CD14-positive monocyte (primary cell): Measurements from ENCODE around the gene ETS1. TPM values are rescaled to one million over a fixed set of nuclear protein-coding genes. Genes with fewer than 3 reads are reported as not detected.
A peak's percentile ranks its signal among the peaks of the same experiment; 100 is the strongest.

Experiments used
- DNase-seq, 3 donors: peaks; one replicate each; pipeline ENCODE4 v3.0.0-alpha.2; 2011 to 2022
- H2AFZ ChIP-seq: 2 replicates; pipeline ENCODE4 v1.6.0; 2012; ENCODE audit warnings: mild to moderate bottlenecking, low read depth, low read length, inconsistent platforms; ENCODE audit not compliant: insufficient read depth, poor library complexity, severe bottlenecking
- H3K27ac ChIP-seq, 2 donors: 1 replicate in 1 of 2; 2 replicates in 1 of 2; pipeline ENCODE4 v1.5.1; 2012 to 2013; ENCODE audit warnings: low read length in 2 of 2, control low read depth in 1 of 2, inconsistent platforms in 1 of 2, low read depth in 1 of 2, mild to moderate bottlenecking in 1 of 2
- H3K27me3 ChIP-seq, 2 donors: one replicate each; pipeline versions ENCODE4 v1.6.0 to v1.6.1; 2011 to 2013; ENCODE audit warnings: low read length in 2 of 2; ENCODE audit not compliant: control insufficient read depth in 2 of 2, insufficient read depth in 2 of 2
- H3K36me3 ChIP-seq, 2 donors: replicated peaks in 1 of 2; 1 replicate in 1 of 2; 2 replicates in 1 of 2; pipeline versions ENCODE4 v1.5.1 to v1.6.1; 2012 to 2013; ENCODE audit warnings: low read length in 2 of 2, control low read depth in 1 of 2, inconsistent platforms in 1 of 2, mild to moderate bottlenecking in 1 of 2; ENCODE audit not compliant: insufficient read depth in 2 of 2, control insufficient read depth in 1 of 2
- H3K4me1 ChIP-seq, 2 donors: 1 replicate in 1 of 2; 2 replicates in 1 of 2; pipeline versions ENCODE4 v1.5.1 to v1.6.1; 2012 to 2013; ENCODE audit warnings: low read length in 2 of 2, control low read depth in 1 of 2, inconsistent platforms in 1 of 2, mild to moderate bottlenecking in 1 of 2, moderate library complexity in 1 of 2; ENCODE audit not compliant: insufficient read depth in 2 of 2, control insufficient read depth in 1 of 2
- H3K4me2 ChIP-seq: replicated peaks from 2 replicates; pipeline ENCODE3; 2012; ENCODE audit warnings: low read length, moderate library complexity, mild to moderate bottlenecking; ENCODE audit not compliant: poor library complexity, severe bottlenecking; ENCODE audit errors: extremely low read depth
- H3K4me3 ChIP-seq, 3 experiments: fragments of 200-600 bp in 1 of 3; sonication (generic) in 1 of 3; replicated peaks in 1 of 3; 1 replicate in 2 of 3; 2 replicates in 1 of 3; pipeline ENCODE4 v1.5.1; 2011 to 2013; ENCODE audit warnings: low read length in 3 of 3, mild to moderate bottlenecking in 3 of 3, control low read depth in 2 of 3, low read depth in 2 of 3, inconsistent platforms in 1 of 3, moderate library complexity in 1 of 3
- H3K79me2 ChIP-seq: 2 replicates; pipeline ENCODE4 v1.6.0; 2012; ENCODE audit warnings: mild to moderate bottlenecking, control low read depth, inconsistent platforms, low read length, moderate library complexity; ENCODE audit not compliant: insufficient read depth
- H3K9ac ChIP-seq: 2 replicates; pipeline ENCODE4 v1.6.0; 2017; ENCODE audit warnings: low read length, mild to moderate bottlenecking; ENCODE audit not compliant: insufficient read depth, poor library complexity, severe bottlenecking
- H3K9me3 ChIP-seq, 2 donors: replicated peaks in 1 of 2; 1 replicate in 1 of 2; 2 replicates in 1 of 2; pipeline versions ENCODE4 v1.5.1 to v1.6.1; 2012 to 2013; ENCODE audit warnings: low read length in 2 of 2, control low read depth in 1 of 2; ENCODE audit not compliant: control insufficient read depth in 1 of 2, insufficient read depth in 1 of 2
- H4K20me1 ChIP-seq: 2 replicates; pipeline ENCODE4 v1.6.0; 2012; ENCODE audit warnings: mild to moderate bottlenecking, low read length, control low read depth, moderate library complexity; ENCODE audit not compliant: insufficient read depth
- H3K27ac Mint-ChIP-seq, 7 donors: one replicate each; pipeline ENCODE4 v1.8.0; 2020; ENCODE audit warnings: mild to moderate bottlenecking in 7 of 7, mixed read lengths in 7 of 7, moderate library complexity in 6 of 7, inconsistent platforms in 2 of 7
- H3K27me3 Mint-ChIP-seq, 3 donors: one replicate each; pipeline ENCODE4 v1.8.0; 2021 to 2022; ENCODE audit warnings: low read depth in 3 of 3, mild to moderate bottlenecking in 3 of 3, mixed read lengths in 3 of 3, moderate library complexity in 3 of 3, inconsistent platforms in 1 of 3
- H3K36me3 Mint-ChIP-seq, 2 donors: one replicate each; pipeline ENCODE4 v1.8.0; 2020; ENCODE audit warnings: mixed read lengths in 2 of 2, inconsistent platforms in 1 of 2, mild to moderate bottlenecking in 1 of 2
- H3K4me1 Mint-ChIP-seq: one replicate; pipeline ENCODE4 v1.8.0; 2020; ENCODE audit warnings: mild to moderate bottlenecking, mixed read lengths
- H3K4me3 Mint-ChIP-seq, 2 donors: one replicate each; pipeline ENCODE4 v1.8.0; 2020; ENCODE audit warnings: mild to moderate bottlenecking in 2 of 2, mixed read lengths in 2 of 2, moderate library complexity in 1 of 2
- H3K9me3 Mint-ChIP-seq, 7 donors: one replicate each; pipeline ENCODE4 v1.8.0; 2020 to 2022; ENCODE audit warnings: mixed read lengths in 7 of 7, mild to moderate bottlenecking in 6 of 7, moderate library complexity in 6 of 7, inconsistent platforms in 2 of 7
- CTCF ChIP-seq: fragments of 200-600 bp; IDR thresholded peaks from one replicate; pipeline ENCODE4 v1.8.0; 2022; ENCODE audit warnings: antibody characterized with exemption, mild to moderate bottlenecking
- WGBS: methylation state at CpG from one replicate; pipeline ENCODE4 v1.1.5; 2013; ENCODE audit warnings: missing lambda C conversion rate; ENCODE audit not compliant: insufficient coverage; 5-methylcytosine and 5-hydroxymethylcytosine counted together
- intact Hi-C, 2 donors: fragments of 100-400 bp; cut with micrococcal nuclease; formaldehyde crosslinking; loops; one replicate each; pipeline versions ENCODE4 v1.15.0 to v1.15.1; 2023
- polyA plus RNA-seq, 3 donors: library from polyadenylated mRNA; depleted of rRNA in 1 of 3; unstranded in 2 of 3; stranded (reverse) in 1 of 3; fragments of 300-500 nt in 2 of 3; fragments of >200 nt in 1 of 3; fragmentation: Illumina TruSeq in 2 of 3; gene quantifications; 1 replicate in 2 of 3; 2 replicates in 1 of 3; pipeline ENCODE4 v1.2.3, GENCODE V29; 2012 to 2021

The ETS1 gene
- polyA plus RNA-seq, 3 donors, result 0.67 to 1.6 (median 1.6) TPM

- Histone ChIP-seq H3K36me3 (peaks cover 0 to 18% of the 10 kb centered on the region in 2 donors), H3K4me1 (no peaks in the 10 kb centered on the region), H3K9ac (no peak overlapping the region), H3K27me3 (no peaks in the 10 kb centered on the region), H3K79me2 (no peaks in the 10 kb centered on the region), H4K20me1 (no peaks in the 10 kb centered on the region), H2AFZ (no peak overlapping the region), H3K27ac (no peak overlapping the region), H3K4me3 (no peak overlapping the region), H3K9me3 (no peaks in the 10 kb centered on the region), H3K4me2 (no peak overlapping the region)
- H3K36me3 Mint-ChIP-seq, result peaks cover 9 to 34% of the 10 kb centered on the region in 2 donors
- H3K4me1 Mint-ChIP-seq, result peaks cover 10% of the 10 kb centered on the region
- no peak overlapping the region for H3K4me3 Mint-ChIP-seq
- H3K9me3 Mint-ChIP-seq, result no peaks in the 10 kb centered on the region
- intact Hi-C loops, result no loop called here
- WGBS, result 100% methylated on average over 1 of the region's 4 CpGs
- TF ChIP-seq CTCF, result no peak
- H3K27ac Mint-ChIP-seq, result peak overlapping the region in 1 of 7 donors; percentile 72
- peaks cover 0 to 4% (median 4%) of the 10 kb centered on the region in 3 donors for H3K27me3 Mint-ChIP-seq
- DNase-seq, result no peak
These were observed 118.1 kb downstream of the ETS1 start for GRCh38 chr11:128469220-128469619.

GRCh38 chr11:128468111-128468510 is 119.2 kb downstream of the ETS1 start:
- Histone ChIP-seq H3K9ac (no peak overlapping the region), H3K4me3 (no peak overlapping the region), H3K27me3 (no peaks in the 10 kb centered on the region), H3K4me1 (no peaks in the 10 kb centered on the region), H3K27ac (no peak overlapping the region), H4K20me1 (no peaks in the 10 kb centered on the region), H3K4me2 (no peak overlapping the region), H3K79me2 (no peaks in the 10 kb centered on the region), H2AFZ (no peak overlapping the region), H3K36me3 (peaks cover 0 to 13% of the 10 kb centered on the region in 2 donors), H3K9me3 (no peaks in the 10 kb centered on the region)
- peaks cover 10% of the 10 kb centered on the region for H3K4me1 Mint-ChIP-seq
- H3K9me3 Mint-ChIP-seq, result no peaks in the 10 kb centered on the region
- DNase-seq, result no peak
- no peak overlapping the region for H3K4me3 Mint-ChIP-seq
- WGBS, result 100% methylated on average over 1 of the region's 1 CpG
- peaks cover 0 to 4% (median 4%) of the 10 kb centered on the region in 3 donors for H3K27me3 Mint-ChIP-seq
- peaks cover 14 to 42% of the 10 kb centered on the region in 2 donors for H3K36me3 Mint-ChIP-seq
- intact Hi-C loops, result no loop called here
- TF ChIP-seq CTCF, result no peak
- H3K27ac Mint-ChIP-seq, result peak overlapping the region in 1 of 7 donors; percentile 72
